HL-60 (cell line): ENCODE data around the gene PAQR4.

ENCODE experiments used
- TF ChIP-seq, protein P1 (sequence below): IDR thresholded peaks from one replicate; pipeline ENCODE4 v1.5.1; 2011; ENCODE audit warnings: low read length, control low read depth, inconsistent platforms; ENCODE audit not compliant: insufficient read depth
- TF ChIP-seq, protein P2 (sequence below): IDR thresholded peaks from 2 replicates; pipeline ENCODE4 v1.6.1; 2012; ENCODE audit warnings: low read depth; ENCODE audit not compliant: insufficient replicate concordance

GRCh38 chr16:2973605-2974318, 4.6 kb downstream of the PAQR4 start:
- TF ChIP-seq, protein P1, sequence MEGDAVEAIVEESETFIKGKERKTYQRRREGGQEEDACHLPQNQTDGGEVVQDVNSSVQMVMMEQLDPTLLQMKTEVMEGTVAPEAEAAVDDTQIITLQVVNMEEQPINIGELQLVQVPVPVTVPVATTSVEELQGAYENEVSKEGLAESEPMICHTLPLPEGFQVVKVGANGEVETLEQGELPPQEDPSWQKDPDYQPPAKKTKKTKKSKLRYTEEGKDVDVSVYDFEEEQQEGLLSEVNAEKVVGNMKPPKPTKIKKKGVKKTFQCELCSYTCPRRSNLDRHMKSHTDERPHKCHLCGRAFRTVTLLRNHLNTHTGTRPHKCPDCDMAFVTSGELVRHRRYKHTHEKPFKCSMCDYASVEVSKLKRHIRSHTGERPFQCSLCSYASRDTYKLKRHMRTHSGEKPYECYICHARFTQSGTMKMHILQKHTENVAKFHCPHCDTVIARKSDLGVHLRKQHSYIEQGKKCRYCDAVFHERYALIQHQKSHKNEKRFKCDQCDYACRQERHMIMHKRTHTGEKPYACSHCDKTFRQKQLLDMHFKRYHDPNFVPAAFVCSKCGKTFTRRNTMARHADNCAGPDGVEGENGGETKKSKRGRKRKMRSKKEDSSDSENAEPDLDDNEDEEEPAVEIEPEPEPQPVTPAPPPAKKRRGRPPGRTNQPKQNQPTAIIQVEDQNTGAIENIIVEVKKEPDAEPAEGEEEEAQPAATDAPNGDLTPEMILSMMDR: no peak
- TF ChIP-seq, protein P2, sequence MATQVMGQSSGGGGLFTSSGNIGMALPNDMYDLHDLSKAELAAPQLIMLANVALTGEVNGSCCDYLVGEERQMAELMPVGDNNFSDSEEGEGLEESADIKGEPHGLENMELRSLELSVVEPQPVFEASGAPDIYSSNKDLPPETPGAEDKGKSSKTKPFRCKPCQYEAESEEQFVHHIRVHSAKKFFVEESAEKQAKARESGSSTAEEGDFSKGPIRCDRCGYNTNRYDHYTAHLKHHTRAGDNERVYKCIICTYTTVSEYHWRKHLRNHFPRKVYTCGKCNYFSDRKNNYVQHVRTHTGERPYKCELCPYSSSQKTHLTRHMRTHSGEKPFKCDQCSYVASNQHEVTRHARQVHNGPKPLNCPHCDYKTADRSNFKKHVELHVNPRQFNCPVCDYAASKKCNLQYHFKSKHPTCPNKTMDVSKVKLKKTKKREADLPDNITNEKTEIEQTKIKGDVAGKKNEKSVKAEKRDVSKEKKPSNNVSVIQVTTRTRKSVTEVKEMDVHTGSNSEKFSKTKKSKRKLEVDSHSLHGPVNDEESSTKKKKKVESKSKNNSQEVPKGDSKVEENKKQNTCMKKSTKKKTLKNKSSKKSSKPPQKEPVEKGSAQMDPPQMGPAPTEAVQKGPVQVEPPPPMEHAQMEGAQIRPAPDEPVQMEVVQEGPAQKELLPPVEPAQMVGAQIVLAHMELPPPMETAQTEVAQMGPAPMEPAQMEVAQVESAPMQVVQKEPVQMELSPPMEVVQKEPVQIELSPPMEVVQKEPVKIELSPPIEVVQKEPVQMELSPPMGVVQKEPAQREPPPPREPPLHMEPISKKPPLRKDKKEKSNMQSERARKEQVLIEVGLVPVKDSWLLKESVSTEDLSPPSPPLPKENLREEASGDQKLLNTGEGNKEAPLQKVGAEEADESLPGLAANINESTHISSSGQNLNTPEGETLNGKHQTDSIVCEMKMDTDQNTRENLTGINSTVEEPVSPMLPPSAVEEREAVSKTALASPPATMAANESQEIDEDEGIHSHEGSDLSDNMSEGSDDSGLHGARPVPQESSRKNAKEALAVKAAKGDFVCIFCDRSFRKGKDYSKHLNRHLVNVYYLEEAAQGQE: no peak
